Left lung (tissue), 10 donors: ENCODE data around the gene MEOX1. TPM values are rescaled to one million over a fixed set of nuclear protein-coding genes. Genes with fewer than 3 reads are reported as not detected.

Experiments used
- ATAC-seq: fragments of 200-7000 bp; cut with Tn5 transposase; one replicate; pipeline ENCODE4 v1.9.1; 2020; ENCODE audit warnings: moderate library complexity
- DNase-seq, 4 donors: peaks; one replicate each; pipeline ENCODE4 v3.0.0-alpha.2; 2013 to 2020
- H3K27ac ChIP-seq, 2 donors: fragments of 200-600 bp; sonication (generic) in 1 of 2; one replicate each; pipeline versions ENCODE4 v1.5.0 to v1.8.0; 2020 to 2021
- H3K27me3 ChIP-seq, 2 donors: fragments of 200-600 bp; sonication (generic) in 1 of 2; one replicate each; pipeline versions ENCODE4 v1.5.0 to v1.8.0; 2020 to 2021
- H3K36me3 ChIP-seq, 2 donors: fragments of 200-600 bp; sonication (generic) in 1 of 2; one replicate each; pipeline versions ENCODE4 v1.5.0 to v1.8.0; 2020 to 2021
- H3K4me1 ChIP-seq, 2 donors: fragments of 200-600 bp; one replicate each; pipeline ENCODE4 v1.8.0; 2021
- H3K4me3 ChIP-seq, 2 donors: fragments of 200-600 bp; sonication (generic) in 1 of 2; one replicate each; pipeline versions ENCODE4 v1.5.0 to v1.8.0; 2020 to 2021; ENCODE audit warnings: mild to moderate bottlenecking in 1 of 2
- H3K9me3 ChIP-seq, 2 donors: fragments of 200-600 bp; sonication (generic) in 1 of 2; one replicate each; pipeline versions ENCODE4 v1.5.0 to v1.8.0; 2020 to 2021
- intact Hi-C, 2 donors: fragments of 100-400 bp; cut with DNase I; formaldehyde crosslinking; loops; one replicate each; pipeline versions ENCODE4 v1.11.2 to v1.14.2; 2022
- polyA plus RNA-seq, 6 donors: library from polyadenylated mRNA; unstranded; fragments of 120-200 nt; gene quantifications; one replicate each; pipeline ENCODE4 v1.2.1, GENCODE V29; 2013; ENCODE audit not compliant: insufficient read length in 6 of 6
- total RNA-seq, 2 donors: library from RNA; stranded (reverse); fragmentation: NEBNext Ultra II Directional; extraction: Animal tissue kit (Norgen Biotek cat#: 25700); gene quantifications; one replicate each; pipeline ENCODE4 v1.2.1, GENCODE V29; 2021
- TF ChIP-seq, protein P1 (sequence below), 2 donors: fragments of 200-600 bp; sonication (generic) in 1 of 2; IDR thresholded peaks; one replicate each; pipeline versions ENCODE4 v1.5.0 to v1.8.0; 2021; ENCODE audit warnings: antibody characterized with exemption in 2 of 2
- donor health status: DM: no; HTN: yes; CAD: no.
- donor health status: DM: no; HTN: no; CAD: no.

MEOX1 gene
- total and polyA plus RNA-seq, 8 donors: 0.29 to 1.5 (median 0.36) TPM

DNA sequence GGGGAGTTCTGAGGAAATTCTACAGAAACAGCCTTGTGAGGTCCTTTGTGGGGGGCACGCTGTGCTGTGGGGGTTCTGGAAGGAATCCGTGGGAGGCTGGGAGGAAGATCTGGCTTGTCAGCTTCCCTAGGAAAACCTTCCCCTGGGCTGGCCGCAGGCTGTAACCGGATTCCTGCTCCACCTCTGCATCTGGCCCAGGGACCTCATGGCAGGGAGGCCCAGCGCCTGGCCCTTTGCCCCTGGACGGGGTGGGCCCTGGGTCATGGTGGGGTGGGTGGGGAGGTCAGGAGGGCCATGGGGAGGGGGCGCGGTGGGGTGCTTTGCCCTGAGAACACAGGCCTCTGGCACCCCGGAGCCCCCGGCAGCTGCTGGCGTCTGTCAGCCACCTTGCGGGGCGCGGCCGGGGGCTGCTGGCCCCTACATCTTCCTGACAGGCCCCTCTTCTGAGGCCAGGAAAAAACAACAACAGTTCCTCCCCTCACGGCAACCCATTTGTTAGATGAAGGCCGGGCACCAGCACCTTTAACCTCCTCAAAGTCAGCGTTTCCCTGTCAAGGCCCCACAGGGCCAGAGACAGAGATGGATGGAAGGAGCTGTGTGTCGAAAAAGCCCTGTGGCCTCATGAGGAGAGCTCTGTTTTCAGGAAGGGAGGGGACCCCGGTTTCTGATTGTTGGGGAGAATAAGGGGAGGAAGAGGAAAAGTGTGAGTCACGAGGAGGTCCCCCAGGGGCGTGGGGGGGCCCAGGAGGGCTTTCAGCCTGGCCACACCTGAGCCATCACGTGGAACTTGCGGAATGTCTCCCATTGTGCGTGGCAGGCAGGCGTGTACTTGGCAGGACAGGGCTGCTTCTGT lies 3.6 kb upstream of the MEOX1 start:
- H3K27me3 ChIP-seq: peaks cover 0 to 6% of the 10 kb centered on the region in 2 donors
- no peak for ATAC-seq

DNA sequence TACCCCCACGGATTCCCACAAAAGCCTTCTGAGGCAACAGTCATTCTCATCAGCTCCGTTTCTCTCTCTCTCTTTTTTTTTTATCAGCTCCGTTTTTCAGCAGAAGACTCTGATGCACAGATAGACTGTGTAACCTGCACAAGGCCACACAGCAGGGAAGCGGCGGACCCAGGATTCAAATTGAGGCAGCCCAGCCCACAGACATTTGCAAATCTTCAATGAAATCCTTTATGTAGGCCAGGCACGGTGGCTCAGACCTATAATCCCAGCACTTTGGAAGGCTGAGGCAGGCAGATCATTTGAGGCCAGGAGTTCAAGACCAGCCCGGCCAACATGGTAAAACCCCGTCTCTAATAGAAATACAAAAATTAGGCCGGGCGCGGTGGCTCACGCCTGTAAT lies 2.4 kb upstream of the MEOX1 start:
- TF ChIP-seq, protein P1, sequence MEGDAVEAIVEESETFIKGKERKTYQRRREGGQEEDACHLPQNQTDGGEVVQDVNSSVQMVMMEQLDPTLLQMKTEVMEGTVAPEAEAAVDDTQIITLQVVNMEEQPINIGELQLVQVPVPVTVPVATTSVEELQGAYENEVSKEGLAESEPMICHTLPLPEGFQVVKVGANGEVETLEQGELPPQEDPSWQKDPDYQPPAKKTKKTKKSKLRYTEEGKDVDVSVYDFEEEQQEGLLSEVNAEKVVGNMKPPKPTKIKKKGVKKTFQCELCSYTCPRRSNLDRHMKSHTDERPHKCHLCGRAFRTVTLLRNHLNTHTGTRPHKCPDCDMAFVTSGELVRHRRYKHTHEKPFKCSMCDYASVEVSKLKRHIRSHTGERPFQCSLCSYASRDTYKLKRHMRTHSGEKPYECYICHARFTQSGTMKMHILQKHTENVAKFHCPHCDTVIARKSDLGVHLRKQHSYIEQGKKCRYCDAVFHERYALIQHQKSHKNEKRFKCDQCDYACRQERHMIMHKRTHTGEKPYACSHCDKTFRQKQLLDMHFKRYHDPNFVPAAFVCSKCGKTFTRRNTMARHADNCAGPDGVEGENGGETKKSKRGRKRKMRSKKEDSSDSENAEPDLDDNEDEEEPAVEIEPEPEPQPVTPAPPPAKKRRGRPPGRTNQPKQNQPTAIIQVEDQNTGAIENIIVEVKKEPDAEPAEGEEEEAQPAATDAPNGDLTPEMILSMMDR (IDR thresholded peaks at IDR 0.05): no peak
- ATAC-seq (no peak), DNase-seq (no peak)
- Histone ChIP-seq H3K4me3 (no peak overlapping the region), H3K36me3 (no peaks in the 10 kb centered on the region), H3K9me3 (no peaks in the 10 kb centered on the region), H3K4me1 (no peaks in the 10 kb centered on the region), H3K27ac (no peak overlapping the region), H3K27me3 (peaks cover 0 to 6% of the 10 kb centered on the region in 2 donors)
- intact Hi-C loops: no loop called here

More for the DNA sequence above, 3.6 kb upstream of the MEOX1 start:
- H3K36me3 ChIP-seq: no peaks in the 10 kb centered on the region
- no peak overlapping the region for H3K4me3 ChIP-seq
- no peaks in the 10 kb centered on the region for H3K9me3 ChIP-seq
- no peaks in the 10 kb centered on the region for H3K4me1 ChIP-seq
- intact Hi-C loops: no loop called here
- DNase-seq: peak in 1 of 4 donors; percentile 79
- no peak overlapping the region for H3K27ac ChIP-seq
- TF ChIP-seq, protein P1 (IDR thresholded peaks at IDR 0.05): no peak

DNA sequence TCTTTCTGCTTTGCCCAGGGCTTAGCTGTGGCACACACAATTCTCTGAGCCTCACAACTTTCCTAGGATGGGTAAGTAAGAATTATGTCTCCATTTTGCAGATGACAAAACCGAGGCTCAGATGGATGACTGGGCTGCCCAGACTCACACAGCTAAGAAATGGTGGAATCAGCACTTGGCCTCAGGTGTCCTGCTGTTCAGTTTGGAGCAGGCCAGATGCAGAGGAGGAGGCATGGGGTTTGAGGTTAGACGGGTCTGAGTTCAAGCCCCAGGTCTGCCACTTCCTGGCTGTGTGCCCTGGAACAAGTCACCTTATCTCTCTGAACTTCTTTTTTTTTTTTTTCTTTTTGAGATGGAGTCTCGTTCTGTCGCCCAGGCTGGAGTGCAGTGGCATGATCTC lies 1.7 kb upstream of the MEOX1 start:
- TF ChIP-seq, protein P1 (IDR thresholded peaks at IDR 0.05): no peak
- no peaks in the 10 kb centered on the region for H3K9me3 ChIP-seq
- H3K27me3 ChIP-seq: peaks cover 0 to 6% of the 10 kb centered on the region in 2 donors
- ATAC-seq (no peak), DNase-seq (no peak)
- no peaks in the 10 kb centered on the region for H3K36me3 ChIP-seq
- H3K4me3 ChIP-seq: no peak overlapping the region
- intact Hi-C loops: no loop called here
- no peaks in the 10 kb centered on the region for H3K4me1 ChIP-seq
- no peak overlapping the region for H3K27ac ChIP-seq

DNA sequence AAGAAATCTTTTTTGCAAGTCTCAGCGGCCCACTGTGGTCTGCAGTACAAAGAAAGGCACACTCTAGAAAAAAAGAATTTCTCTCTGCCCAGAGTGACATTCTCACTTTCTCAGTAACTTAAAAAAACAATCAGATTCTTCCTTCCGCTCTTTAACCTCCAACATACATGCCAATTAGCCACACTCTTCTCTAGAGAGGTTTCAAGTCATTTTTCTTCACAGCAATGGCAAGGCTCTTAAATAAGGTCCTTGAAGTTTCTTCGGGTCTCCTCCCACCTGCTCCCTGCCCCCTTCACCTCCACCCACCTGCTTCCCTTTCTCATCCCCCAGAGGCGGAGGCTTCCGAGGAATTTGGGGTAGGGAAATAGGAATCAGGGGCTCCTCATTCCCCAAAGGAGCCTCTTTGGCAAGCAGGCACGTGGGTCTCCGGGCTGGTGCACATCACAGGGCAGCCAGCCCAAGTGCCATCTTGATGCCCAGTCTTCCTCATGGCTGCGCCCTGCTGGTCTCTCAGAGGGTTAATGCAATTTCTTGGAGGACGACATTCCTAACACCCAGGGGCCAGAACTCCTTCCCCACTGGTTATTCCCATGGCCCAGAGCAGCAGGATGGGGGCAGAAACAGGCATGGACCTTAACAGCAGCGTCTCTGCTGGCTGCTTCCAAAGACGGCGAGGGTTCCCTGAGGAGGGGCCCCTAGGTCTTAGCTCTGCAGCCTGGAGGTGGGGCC lies 855 bp upstream of the MEOX1 start:
- no peaks in the 10 kb centered on the region for H3K4me1 ChIP-seq
- TF ChIP-seq, protein P1 (IDR thresholded peaks at IDR 0.05): no peak
- DNase-seq (no peak), ATAC-seq (no peak)
- intact Hi-C loops: no loop called here
- H3K27ac ChIP-seq: no peak overlapping the region
- H3K36me3 ChIP-seq: no peaks in the 10 kb centered on the region
- no peaks in the 10 kb centered on the region for H3K9me3 ChIP-seq
- peaks cover 0 to 6% of the 10 kb centered on the region in 2 donors for H3K27me3 ChIP-seq
- no peak overlapping the region for H3K4me3 ChIP-seq
